Activated CD8-positive, alpha-beta memory T cell treated with anti-CD3 and anti-CD28 coated beads, Interleukin-2, amount 50 U/mL, for 48 hours (primary cell): Measurements from ENCODE around the gene SERP2.

Source experiments
- DNase-seq: peaks from one replicate; pipeline ENCODE4 v3.0.0-alpha.2; 2020

The SERP2 gene

GRCh38 chr13:44359983-44360375 is 13.6 kb upstream of the SERP2 start:
- no peak for DNase-seq

GRCh38 chr13:44362394-44363040 is 11.1 kb upstream of the SERP2 start:
- DNase-seq: no peak

- no peak for DNase-seq
These were observed 9.8 kb upstream of the SERP2 start for GRCh38 chr13:44363631-44364344.

- DNase-seq: no peak
These were observed 9.2 kb upstream of the SERP2 start for GRCh38 chr13:44364345-44365000.

- no peak for DNase-seq
These were observed 8.6 kb upstream of the SERP2 start for GRCh38 chr13:44365008-44365407.

GRCh38 chr13:44365899-44366298 is 7.7 kb upstream of the SERP2 start:
- no peak for DNase-seq

- DNase-seq: no peak
These were observed 5.5 kb upstream of the SERP2 start for GRCh38 chr13:44368062-44368591.

GRCh38 chr13:44368599-44369368 is 4.8 kb upstream of the SERP2 start:
- no peak for DNase-seq

- no peak for DNase-seq
These were observed 2.2 kb upstream of the SERP2 start for GRCh38 chr13:44371421-44371820.

GRCh38 chr13:44373247-44373600 is 400 bp upstream of the SERP2 start:
- no peak for DNase-seq

GRCh38 chr13:44374348-44374712 is 706 bp downstream of the SERP2 start:
- DNase-seq: no peak

GRCh38 chr13:44378277-44378676 is 4.7 kb downstream of the SERP2 start:
- DNase-seq: no peak

GRCh38 chr13:44379885-44380284 is 6.3 kb downstream of the SERP2 start:
- DNase-seq: no peak

GRCh38 chr13:44380404-44381165 is 7.0 kb downstream of the SERP2 start:
- no peak for DNase-seq

- DNase-seq: no peak
These were observed 9.1 kb downstream of the SERP2 start for GRCh38 chr13:44382635-44383145.

GRCh38 chr13:44383945-44384344 is 10.3 kb downstream of the SERP2 start:
- DNase-seq: no peak

- no peak for DNase-seq
These were observed 11.2 kb downstream of the SERP2 start for GRCh38 chr13:44384778-44385177.

GRCh38 chr13:44385401-44385800 is 11.8 kb downstream of the SERP2 start:
- no peak for DNase-seq

- DNase-seq: no peak
These were observed 12.2 kb downstream of the SERP2 start for GRCh38 chr13:44385847-44386246.

GRCh38 chr13:44386913-44387556 is 13.4 kb downstream of the SERP2 start:
- no peak for DNase-seq

GRCh38 chr13:44388427-44389059 is 14.9 kb downstream of the SERP2 start:
- DNase-seq: no peak
